D721Med (cell line): ENCODE results near the gene AARSD1.

Source experiments
- DNase-seq: peaks from one replicate; pipeline ENCODE4 v3.0.0; 2011; ENCODE audit warnings: low spot score; ENCODE audit not compliant: insufficient read length
- FAIRE-seq: peaks from 2 replicates; lab custom pipeline; 2011; peaks lifted over from hg19 to GRCh38; lab: Jason Lieb, UNC
- TF ChIP-seq, protein P1 (sequence below): IDR thresholded peaks from 2 replicates; pipeline ENCODE4 v1.5.1; 2012; ENCODE audit warnings: mild to moderate bottlenecking, control low read depth; ENCODE audit not compliant: insufficient read depth; ENCODE audit errors: missing control alignments

The AARSD1 gene

DNA sequence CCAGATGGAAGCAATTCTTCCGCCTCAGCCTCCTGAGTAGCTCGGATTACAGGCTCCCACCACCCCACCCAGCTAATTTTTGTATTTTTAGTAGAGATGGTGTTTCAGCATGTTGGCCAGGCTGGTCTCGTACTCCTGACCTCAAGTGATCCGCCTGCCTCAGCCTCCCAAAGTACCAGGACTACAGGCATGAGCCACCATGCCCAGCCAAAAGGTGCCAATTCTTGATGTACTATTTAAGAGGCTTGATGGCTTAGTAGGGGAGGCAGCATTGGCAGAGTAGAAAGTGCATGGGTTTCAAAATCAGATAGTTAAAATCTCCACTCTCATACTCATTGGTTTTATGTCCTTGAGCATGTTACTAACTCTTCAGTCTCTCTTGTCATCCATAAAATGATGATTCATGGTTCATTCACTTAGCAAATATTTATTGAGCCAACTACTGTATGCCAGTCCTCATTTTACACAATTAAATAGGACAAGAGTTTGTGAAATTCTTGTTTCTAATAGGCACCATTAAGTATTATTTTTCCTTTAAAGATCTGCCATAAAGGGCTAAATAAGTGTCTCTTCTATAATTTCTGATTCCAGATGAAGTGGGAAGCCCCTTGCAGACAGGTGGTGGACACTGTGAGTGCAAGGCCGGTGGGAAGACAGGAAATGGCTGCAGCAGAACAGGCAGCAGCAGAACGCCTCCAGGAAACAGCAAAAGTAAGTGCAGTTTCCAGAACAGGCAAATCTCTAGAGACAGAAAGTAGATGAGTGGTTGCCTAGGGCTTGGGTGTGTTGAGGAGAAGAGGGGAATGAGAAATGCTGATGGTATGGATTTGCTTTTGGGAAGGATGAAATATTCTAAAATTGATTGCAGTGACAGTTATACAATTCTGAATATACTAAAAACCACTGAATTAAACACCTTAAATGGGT, 25.7 kb upstream of the AARSD1 start:
- no peak for DNase-seq

DNA sequence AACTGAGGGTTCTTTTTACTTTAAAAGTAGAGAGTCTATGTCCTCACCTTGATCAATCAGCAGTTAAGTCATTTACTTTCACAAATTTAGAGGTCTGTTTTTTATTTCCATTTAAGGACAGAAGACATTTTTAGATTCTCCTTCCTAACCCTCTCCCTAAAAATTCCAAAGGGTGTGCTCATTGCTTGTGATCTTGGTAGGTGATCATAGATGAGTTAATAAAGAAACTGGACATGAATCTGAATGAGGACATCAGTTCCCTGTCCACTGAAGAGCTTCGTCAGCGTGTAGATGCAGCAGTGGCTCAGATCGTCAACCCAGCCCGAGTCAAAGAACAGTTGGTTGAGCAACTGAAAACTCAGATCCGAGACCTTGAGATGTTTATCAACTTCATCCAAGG, 24.9 kb upstream of the AARSD1 start:
- FAIRE-seq: no peak
- DNase-seq: no peak
- TF ChIP-seq, protein P1, sequence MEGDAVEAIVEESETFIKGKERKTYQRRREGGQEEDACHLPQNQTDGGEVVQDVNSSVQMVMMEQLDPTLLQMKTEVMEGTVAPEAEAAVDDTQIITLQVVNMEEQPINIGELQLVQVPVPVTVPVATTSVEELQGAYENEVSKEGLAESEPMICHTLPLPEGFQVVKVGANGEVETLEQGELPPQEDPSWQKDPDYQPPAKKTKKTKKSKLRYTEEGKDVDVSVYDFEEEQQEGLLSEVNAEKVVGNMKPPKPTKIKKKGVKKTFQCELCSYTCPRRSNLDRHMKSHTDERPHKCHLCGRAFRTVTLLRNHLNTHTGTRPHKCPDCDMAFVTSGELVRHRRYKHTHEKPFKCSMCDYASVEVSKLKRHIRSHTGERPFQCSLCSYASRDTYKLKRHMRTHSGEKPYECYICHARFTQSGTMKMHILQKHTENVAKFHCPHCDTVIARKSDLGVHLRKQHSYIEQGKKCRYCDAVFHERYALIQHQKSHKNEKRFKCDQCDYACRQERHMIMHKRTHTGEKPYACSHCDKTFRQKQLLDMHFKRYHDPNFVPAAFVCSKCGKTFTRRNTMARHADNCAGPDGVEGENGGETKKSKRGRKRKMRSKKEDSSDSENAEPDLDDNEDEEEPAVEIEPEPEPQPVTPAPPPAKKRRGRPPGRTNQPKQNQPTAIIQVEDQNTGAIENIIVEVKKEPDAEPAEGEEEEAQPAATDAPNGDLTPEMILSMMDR: no peak

More for the DNA sequence above, 25.7 kb upstream of the AARSD1 start:
- TF ChIP-seq, protein P1: no peak
- no peak for FAIRE-seq

DNA sequence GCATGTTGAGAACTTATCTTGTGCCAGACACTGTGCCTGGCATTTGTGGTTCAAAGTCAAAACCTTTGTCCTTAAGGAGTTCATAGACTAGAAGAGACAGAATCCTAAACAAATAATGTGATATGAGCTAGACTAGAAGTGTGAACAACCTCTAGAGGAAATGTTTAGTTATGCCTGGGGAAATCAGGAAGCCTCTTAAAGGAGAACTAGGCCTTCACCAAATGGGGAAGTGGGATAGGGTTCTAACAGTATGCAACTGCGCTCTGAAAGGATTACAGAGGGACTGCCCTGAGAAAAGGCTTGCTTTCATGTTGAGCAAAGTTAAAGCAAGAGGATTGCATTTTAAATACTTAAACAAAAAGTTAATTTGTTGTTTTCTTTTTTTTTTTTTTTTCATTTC, 21.0 kb upstream of the AARSD1 start:
- no peak for FAIRE-seq
- DNase-seq: no peak
- TF ChIP-seq, protein P1: no peak

DNA sequence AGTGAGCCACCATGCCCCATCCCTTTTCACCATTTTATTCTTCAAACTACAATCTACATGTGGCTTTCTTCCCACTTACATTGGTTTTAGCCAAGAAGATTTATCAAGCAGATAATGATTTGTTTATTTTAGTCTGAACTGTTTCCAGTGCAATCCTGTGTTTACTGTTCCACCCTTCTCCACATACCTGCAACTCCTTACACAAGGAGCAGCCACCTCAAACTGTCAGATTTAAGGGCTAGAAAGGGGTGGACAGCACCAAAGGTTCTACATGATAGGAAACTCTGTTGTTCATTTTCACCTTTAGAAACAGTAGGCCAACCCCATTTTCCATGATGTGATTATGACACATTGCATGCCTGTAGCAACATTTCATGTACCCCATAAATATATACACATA, 18.0 kb upstream of the AARSD1 start:
- FAIRE-seq: no peak
- no peak for DNase-seq
- TF ChIP-seq, protein P1: no peak

DNA sequence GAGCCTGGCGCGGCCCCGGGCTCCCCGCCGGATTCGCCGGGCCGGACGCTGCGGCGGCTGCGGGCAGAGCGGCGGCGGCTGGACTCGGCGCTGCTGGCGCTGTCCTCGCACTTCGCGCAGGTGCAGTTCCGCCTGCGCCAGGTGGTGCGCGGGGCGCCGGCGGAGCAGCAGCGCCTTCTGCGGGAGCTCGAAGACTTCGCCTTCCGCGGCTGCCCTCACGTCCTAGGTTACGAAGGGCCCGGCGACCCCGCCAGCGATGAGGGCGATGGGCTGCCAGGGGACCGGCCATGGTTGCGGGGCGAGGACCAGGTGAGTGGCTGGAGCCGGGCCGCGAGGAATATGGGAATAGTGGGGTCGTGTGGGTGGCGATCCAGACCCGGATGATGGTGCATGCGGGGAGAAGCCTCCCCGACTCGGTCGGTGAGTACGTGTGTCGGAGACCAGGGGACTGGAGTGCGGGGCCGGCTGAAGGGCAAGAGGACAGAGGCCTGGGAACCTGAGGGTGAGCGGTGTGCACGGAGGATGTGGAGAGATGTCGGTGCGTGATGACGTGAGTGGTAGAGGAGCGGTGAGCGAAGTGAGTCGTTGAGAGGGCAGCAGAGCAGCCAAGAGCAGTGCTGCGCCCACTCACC, 16.6 kb upstream of the AARSD1 start:
- DNase-seq (no peak), FAIRE-seq (no peak)
- TF ChIP-seq, protein P1: peak; percentile 19

DNA sequence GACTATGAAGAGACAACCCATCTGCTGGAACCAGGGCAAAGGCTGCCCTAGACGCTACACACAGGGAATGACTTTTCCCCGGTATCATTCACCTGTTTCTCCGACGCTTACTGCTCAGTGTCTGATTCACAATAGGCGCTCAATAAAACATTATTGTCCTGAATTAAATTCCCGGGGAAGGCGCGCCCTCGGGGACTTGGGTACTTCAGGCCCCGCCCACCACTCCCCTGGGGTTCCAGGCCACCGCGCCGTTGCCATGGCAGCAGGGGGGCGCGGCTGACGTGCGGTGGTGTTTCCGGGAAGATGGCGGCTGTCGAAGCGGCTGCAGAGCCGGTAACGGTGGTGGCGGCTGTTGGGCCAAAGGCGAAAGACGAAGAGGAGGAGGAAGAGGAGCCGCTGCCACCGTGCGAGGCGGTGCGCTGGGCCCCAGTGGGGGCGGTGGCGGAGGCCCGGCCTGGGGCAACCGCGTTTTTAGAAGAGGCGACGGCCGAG, 16.1 kb upstream of the AARSD1 start, which contains the start of gene RUNDC1:
TSS of gene RUNDC1 (plus strand) at position 292 of the 492 bp plus-strand sequence. CDS start at position 304, 12 bp downstream.
- peak; percentile 92 for DNase-seq
- FAIRE-seq: no peak
- TF ChIP-seq, protein P1: no peak
